BJ (cell line): Measurements from ENCODE around the gene WDR49. TPM values are rescaled to one million over a fixed set of nuclear protein-coding genes. Genes with fewer than 3 reads are reported as not detected.

Experiments
- CTCF ChIA-PET: fragments of 350-600 bp; formaldehyde crosslinking; extraction: SDS; loops from one replicate; lab custom pipeline; 2021; ENCODE audit warnings: antibody characterized with exemption, inconsistent platforms; lab: Yijun Ruan, JAX
- POLR2A ChIA-PET: fragments of 300-600 bp; sonication (Branson Sonifier 250); formaldehyde crosslinking; extraction: SDS; loops from one replicate; lab custom pipeline; 2021; ENCODE audit warnings: antibody characterized with exemption; lab: Charles Lee
- DNase-seq: peaks from one replicate; pipeline ENCODE4 v3.0.0-alpha.2; 2011; ENCODE audit warnings: low read depth
- H3K27me3 ChIP-seq: 2 replicates; pipeline ENCODE4 v1.6.0; 2011; ENCODE audit warnings: low read length; ENCODE audit not compliant: control insufficient read depth, insufficient read depth
- H3K36me3 ChIP-seq: 2 replicates; pipeline ENCODE4 v1.5.1; 2011; ENCODE audit warnings: low read length; ENCODE audit not compliant: control insufficient read depth, insufficient read depth
- H3K4me3 ChIP-seq: 2 replicates; pipeline ENCODE4 v1.5.1; 2011; ENCODE audit warnings: low read depth, mild to moderate bottlenecking, control low read depth, low read length
- polyA plus RNA-seq: library from polyadenylated mRNA; depleted of rRNA; stranded (reverse); fragments of >200 nt; gene quantifications from 2 replicates; pipeline ENCODE4 v1.2.3, GENCODE V29; 2011
- TF ChIP-seq, protein P1 (sequence below): IDR thresholded peaks from 2 replicates; pipeline ENCODE4 v1.5.1; 2011; ENCODE audit warnings: low read depth, mild to moderate bottlenecking, control low read depth, inconsistent platforms, low read length, moderate library complexity; ENCODE audit not compliant: insufficient read depth

The WDR49 gene
- polyA plus RNA-seq, 1 experiment = not detected

DNA sequence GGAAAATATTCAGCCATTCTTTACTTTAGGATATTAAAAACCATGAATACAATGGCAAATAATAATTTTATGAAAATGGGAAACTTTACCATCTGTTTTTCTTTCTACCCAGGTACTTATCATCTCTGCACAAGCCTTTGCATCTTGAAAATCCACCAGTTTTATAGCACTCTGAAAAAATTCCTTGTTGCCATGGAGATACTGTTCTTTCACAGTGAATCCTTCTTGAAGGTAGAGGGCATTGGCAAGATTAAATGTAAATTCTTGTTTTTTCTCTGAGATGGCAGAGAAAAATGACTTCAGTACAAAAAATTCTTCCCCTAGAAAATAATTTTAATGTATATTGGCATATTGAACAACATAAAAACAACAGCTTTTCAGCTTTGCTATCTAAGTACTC is 186.8 kb downstream of the WDR49 start:
- POLR2A ChIA-PET = no interaction called here
- Histone ChIP-seq H3K27me3 (no peaks in the 10 kb centered on the region), H3K4me3 (no peak overlapping the region), H3K36me3 (no peaks in the 10 kb centered on the region)
- CTCF ChIA-PET = no interaction called here
- TF ChIP-seq, protein P1, sequence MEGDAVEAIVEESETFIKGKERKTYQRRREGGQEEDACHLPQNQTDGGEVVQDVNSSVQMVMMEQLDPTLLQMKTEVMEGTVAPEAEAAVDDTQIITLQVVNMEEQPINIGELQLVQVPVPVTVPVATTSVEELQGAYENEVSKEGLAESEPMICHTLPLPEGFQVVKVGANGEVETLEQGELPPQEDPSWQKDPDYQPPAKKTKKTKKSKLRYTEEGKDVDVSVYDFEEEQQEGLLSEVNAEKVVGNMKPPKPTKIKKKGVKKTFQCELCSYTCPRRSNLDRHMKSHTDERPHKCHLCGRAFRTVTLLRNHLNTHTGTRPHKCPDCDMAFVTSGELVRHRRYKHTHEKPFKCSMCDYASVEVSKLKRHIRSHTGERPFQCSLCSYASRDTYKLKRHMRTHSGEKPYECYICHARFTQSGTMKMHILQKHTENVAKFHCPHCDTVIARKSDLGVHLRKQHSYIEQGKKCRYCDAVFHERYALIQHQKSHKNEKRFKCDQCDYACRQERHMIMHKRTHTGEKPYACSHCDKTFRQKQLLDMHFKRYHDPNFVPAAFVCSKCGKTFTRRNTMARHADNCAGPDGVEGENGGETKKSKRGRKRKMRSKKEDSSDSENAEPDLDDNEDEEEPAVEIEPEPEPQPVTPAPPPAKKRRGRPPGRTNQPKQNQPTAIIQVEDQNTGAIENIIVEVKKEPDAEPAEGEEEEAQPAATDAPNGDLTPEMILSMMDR = no peak
- DNase-seq = no peak

DNA sequence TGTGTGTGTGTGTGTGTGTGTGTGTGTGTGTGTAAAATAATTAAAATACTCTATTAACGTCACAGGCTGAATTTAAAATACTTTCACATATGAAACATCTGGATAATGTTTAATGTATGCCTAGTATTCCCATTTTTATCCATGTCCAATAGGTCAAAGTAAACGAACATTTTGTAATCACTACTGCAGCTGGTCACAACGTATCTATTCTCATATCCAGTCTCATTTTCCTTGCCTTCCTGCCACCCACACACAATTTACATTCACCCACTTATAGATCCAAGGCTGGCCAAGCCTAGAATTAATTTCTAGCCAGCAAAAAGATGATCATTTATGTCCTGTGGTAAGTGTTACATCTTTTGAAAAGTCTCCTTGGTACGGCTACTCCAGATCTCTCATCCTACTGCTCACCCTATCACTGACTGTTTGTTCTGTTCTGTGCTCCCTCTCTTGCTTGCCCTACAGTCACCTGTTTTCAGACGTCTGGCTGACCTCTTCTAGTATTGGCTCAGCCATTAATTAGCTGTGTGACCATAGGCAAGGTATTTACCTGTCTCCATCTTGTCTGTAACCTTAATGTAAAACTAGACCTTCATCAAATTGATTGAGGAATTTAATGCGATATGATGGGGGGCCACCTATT is 197.5 kb downstream of the WDR49 start:
- Histone ChIP-seq H3K27me3 (no peaks in the 10 kb centered on the region), H3K36me3 (no peaks in the 10 kb centered on the region), H3K4me3 (no peak overlapping the region)
- POLR2A ChIA-PET = no interaction called here
- CTCF ChIA-PET = no interaction called here
- DNase-seq = no peak
- TF ChIP-seq, protein P1 = no peak

DNA sequence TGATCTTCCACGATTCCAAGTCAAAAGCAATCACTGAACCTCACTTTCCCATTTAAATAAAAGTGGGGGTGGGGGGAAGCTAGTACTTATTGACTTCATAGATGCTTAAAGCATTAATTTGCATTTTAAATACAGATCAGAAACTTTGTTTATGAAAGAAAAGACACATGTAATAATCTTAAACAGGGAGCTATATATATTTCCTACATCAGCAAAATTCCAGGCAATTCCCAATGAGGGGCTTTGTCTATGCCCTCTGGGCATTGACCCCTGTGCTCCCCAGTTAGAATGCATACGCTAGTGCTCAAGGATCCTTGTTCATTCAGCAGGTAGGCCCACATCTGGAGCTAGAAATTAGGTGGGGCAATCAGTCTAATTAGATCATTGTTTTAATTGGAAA is 199.9 kb downstream of the WDR49 start:
- no peak overlapping the region for H3K4me3 ChIP-seq
- H3K27me3 ChIP-seq = no peaks in the 10 kb centered on the region
- H3K36me3 ChIP-seq = no peaks in the 10 kb centered on the region
- POLR2A ChIA-PET = no interaction called here
- CTCF ChIA-PET = no interaction called here
- no peak for DNase-seq
- TF ChIP-seq, protein P1 = no peak

DNA sequence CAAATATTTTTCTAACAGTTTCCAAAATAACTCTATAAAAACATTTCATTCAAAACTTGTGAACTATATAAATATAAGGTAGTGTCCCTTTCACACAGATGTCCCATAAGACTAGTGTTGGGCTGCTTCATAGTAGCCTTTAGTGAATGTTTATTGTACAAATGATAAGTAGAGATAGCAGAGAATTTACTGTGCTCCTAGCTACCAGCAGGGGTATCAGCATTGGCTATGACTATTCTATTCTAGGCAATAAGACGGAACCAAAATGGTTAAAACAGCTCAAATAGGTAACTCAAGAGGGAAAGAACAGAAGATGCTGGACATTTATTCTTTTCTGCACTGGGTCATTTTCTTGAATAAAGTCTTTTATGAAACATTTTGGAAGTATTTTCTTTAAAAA is 202.5 kb downstream of the WDR49 start:
- POLR2A ChIA-PET = no interaction called here
- no peaks in the 10 kb centered on the region for H3K36me3 ChIP-seq
- TF ChIP-seq, protein P1 = no peak
- CTCF ChIA-PET = no interaction called here
- H3K4me3 ChIP-seq = no peak overlapping the region
- DNase-seq = no peak
- H3K27me3 ChIP-seq = no peaks in the 10 kb centered on the region

DNA sequence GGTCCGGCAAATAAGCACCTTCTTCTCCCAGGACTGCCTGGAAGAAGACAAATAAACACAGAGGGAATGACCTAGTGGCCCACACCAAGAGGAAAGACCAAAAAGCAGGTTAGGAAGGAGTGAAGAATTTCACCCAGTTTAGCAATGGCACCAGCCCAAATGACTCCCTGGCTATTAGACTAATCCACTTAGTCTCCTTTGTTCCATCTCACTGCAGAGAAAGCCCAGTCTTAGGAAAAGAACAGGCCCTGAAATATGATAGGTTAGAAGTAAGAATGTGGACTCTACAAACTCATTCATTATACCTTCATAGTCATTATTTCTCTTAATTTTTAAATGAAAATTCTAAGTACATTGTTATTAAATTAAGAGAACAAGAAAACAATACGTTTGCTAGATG is 203.1 kb downstream of the WDR49 start:
- CTCF ChIA-PET = no interaction called here
- POLR2A ChIA-PET = no interaction called here
- TF ChIP-seq, protein P1 = no peak

More for the DNA sequence above, 203.1 kb downstream of the WDR49 start:
- Histone ChIP-seq H3K36me3 (no peaks in the 10 kb centered on the region), H3K4me3 (no peak overlapping the region), H3K27me3 (no peaks in the 10 kb centered on the region)
- DNase-seq = no peak
